GM19438 (cell line): Measurements from ENCODE around the gene DNAAF3.

Experiments
- ATAC-seq: cut with Tn5 transposase; IDR thresholded peaks from one replicate; pipeline ENCODE4 v1.9.1; 2021; ENCODE audit warnings: low read depth; ENCODE audit not compliant: unreplicated experiment

Gene DNAAF3

GRCh38 chr19:55118401-55118991 lies 47.9 kb downstream of the DNAAF3 start:
- no peak for ATAC-seq

- ATAC-seq = peak; percentile 76
These were observed 48.6 kb downstream of the DNAAF3 start for GRCh38 chr19:55117663-55118391.

GRCh38 chr19:55116859-55117662 lies 49.4 kb downstream of the DNAAF3 start, which contains the start of gene PPP1R12C:
Gene PPP1R12C (minus strand): TSS chr19:55117637. CDS start chr19:55117543, 94 bp downstream.
- no peak for ATAC-seq

GRCh38 chr19:55116232-55116858 lies 50.1 kb downstream of the DNAAF3 start:
- ATAC-seq = no peak

GRCh38 chr19:55115446-55116065 lies 50.9 kb downstream of the DNAAF3 start:
- ATAC-seq = no peak

GRCh38 chr19:55114566-55115145 lies 51.8 kb downstream of the DNAAF3 start:
- no peak for ATAC-seq

- no peak for ATAC-seq
These were observed 52.8 kb downstream of the DNAAF3 start for GRCh38 chr19:55113570-55114039.

- ATAC-seq = no peak
These were observed 53.4 kb downstream of the DNAAF3 start for GRCh38 chr19:55112777-55113569.

GRCh38 chr19:55112246-55112776 lies 54.1 kb downstream of the DNAAF3 start:
- no peak for ATAC-seq

- no peak for ATAC-seq
These were observed 55.1 kb downstream of the DNAAF3 start for GRCh38 chr19:55111238-55111831.

- no peak for ATAC-seq
These were observed 56.7 kb downstream of the DNAAF3 start for GRCh38 chr19:55109527-55110291.
